Activated T-cell treated with anti-CD3 and anti-CD28 coated beads for 1 hour (primary cell): Measurements from ENCODE around the gene FGD5.
"Not testable (repeated sequence)": the region's sequence is repeated elsewhere in the genome, so short reads cannot be mapped to it uniquely, and the experiment has no call there.

Experiments used
- DNase-seq: peaks from one replicate; pipeline ENCODE4 v3.0.0-alpha.2; 2020; ENCODE audit warnings: low read depth

The FGD5 gene

DNA sequence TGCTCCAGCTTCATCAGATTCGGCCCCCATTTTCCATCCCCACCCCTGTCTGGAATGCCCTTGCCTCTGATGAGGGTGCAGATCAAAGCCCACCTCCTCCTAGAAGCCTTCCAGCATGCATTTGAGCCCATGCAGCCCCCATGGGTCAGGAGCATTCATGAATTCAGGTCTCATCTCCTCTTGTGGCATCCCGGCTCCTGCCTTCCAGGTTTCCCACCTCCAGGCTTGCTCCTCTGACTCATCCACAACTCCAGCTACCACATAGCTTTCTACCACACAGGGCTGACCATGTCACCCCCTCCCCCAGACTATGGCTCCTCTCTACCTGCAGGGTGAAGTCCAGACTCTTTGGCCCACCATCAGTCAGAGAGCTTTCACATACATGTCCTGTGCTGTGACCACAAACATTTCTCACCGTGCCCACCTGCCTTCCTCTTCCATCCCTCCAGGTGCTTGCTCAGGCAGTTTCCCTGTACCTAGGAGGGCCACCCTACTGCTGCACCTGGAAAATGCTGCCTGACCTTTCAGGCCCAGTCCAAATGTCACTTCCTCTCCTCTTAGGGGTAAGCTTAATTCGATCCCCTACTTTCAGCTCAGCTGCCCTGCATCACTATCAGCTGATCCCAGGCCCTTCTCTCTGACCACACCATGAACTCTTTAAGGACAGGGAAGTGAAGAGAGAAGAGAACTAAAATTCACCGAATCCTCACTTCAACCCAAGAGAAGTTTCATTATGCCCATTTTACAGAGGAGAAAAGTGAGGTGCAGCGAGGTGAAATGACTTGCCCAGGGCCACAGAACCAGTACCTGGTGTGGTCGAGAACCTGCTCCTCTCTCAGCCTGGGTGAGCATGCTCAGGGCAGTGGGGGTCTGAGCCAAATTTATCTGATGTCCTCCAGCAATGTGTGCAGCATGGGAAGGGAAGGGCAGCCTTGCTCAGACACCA, 13.7 kb upstream of the FGD5 start:
- no peak for DNase-seq

GRCh38 chr3:14805961-14806537, 12.7 kb upstream of the FGD5 start:
- no peak for DNase-seq

GRCh38 chr3:14806641-14807263, 12.0 kb upstream of the FGD5 start:
- DNase-seq: no peak

DNA sequence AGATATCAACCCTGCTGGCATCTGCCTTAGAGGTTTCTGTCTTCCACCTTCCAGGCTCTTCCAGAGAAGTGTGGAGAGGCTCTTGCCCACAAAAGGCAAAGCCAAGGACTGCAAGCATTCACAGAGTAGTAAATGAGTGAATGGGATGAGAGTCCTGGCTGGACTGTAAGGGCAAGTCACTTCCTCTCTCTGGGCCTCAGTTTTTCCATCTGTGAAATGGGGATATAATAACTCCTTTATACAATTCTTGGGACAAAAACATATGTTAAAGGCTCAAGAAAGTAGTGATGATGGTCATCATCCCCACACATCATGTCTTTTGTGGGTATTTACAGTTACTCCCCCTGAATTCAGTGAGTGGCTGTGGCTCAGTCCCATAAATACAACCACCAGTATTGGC, 10.7 kb upstream of the FGD5 start:
- no peak for DNase-seq

GRCh38 chr3:14808502-14809266, 10.1 kb upstream of the FGD5 start:
- no peak for DNase-seq

DNA sequence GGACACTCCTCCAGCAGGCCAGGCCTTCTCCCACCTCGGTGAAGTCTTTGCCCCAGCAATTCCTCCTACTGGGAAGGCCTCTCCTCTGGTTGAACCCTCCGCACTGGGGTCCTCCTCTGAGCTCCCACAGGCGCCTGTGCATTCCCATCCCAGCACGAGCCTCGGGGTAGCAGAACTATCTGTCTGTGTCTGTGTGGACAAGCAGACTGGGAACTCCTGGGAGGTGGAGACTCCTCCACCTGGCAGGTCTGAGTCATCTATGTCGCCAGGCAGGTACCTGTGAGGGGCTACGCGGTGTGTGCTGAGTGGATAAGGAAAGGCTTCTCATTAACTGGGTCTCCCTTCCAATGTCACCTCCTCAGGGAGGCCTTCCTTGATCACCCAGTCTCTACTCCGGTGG, 9.2 kb upstream of the FGD5 start:
- not testable (repeated sequence) for DNase-seq

- DNase-seq: no peak
These were observed 8.5 kb upstream of the FGD5 start for GRCh38 chr3:14810070-14810791.

GRCh38 chr3:14810801-14811661, 7.7 kb upstream of the FGD5 start:
- no peak for DNase-seq

DNA sequence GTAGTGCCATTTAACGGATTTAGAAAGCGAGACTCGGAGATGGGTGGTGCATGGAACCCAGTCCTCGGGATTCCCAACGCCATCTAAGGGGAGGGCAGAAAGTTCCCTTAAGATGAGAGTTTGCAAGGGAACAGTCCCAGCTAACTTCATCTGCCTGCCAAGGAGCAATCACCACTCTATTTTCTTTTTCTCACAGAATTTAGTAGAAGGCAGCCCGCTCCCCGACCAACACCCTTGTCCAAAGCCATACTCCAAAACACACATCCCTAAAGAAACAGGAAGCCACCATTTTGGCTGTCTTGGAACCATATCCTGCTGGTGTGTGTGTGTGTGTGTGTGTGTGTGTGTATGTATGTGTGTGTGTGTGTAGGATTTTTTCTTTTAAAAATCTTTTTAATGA, 7.1 kb upstream of the FGD5 start:
- no peak for DNase-seq

- no peak for DNase-seq
These were observed 6.5 kb upstream of the FGD5 start for GRCh38 chr3:14812196-14812790.

- DNase-seq: no peak
These were observed 4.3 kb upstream of the FGD5 start for GRCh38 chr3:14814411-14814871.

- DNase-seq: no peak
These were observed 2.4 kb upstream of the FGD5 start for GRCh38 chr3:14816359-14816758.

DNA sequence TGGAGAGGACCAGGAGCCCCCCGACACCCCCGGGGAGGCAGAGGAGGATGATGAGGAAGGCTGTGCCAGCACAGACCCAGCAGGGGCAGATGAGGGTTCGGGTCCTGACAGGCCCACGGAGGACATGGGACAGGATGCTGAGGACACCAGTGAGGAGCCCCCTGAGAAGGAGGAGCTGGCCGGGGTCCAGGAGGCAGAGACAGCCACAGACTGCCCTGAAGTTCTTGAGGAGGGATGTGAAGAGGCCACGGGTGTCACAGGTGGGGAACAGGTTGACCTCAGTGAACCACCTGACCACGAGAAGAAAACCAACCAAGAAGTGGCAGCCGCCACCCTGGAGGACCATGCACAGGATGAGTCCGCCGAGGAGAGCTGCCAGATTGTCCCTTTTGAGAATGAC, 909 bp downstream of the FGD5 start:
- no peak for DNase-seq

GRCh38 chr3:14820156-14820555, 1.4 kb downstream of the FGD5 start:
- no peak for DNase-seq

DNA sequence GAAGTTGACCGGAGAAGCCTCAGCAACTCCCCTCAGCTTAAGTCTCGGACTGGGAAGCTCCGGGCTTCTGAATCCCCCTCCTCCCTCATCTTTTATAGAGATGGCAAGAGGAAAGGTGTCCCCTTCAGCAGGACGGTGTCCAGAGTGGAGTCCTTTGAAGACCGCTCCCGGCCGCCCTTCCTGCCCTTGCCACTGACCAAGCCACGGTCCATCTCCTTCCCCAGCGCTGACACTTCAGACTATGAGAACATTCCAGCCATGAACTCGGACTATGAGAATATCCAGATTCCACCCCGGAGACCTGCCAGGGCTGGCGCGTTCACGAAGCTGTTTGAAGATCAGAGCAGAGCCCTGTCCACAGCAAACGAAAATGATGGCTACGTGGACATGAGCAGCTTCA, 2.4 kb downstream of the FGD5 start:
- no peak for DNase-seq

GRCh38 chr3:14822134-14822533, 3.4 kb downstream of the FGD5 start:
- no peak for DNase-seq

- DNase-seq: no peak
These were observed 4.1 kb downstream of the FGD5 start for GRCh38 chr3:14822670-14823390.

DNA sequence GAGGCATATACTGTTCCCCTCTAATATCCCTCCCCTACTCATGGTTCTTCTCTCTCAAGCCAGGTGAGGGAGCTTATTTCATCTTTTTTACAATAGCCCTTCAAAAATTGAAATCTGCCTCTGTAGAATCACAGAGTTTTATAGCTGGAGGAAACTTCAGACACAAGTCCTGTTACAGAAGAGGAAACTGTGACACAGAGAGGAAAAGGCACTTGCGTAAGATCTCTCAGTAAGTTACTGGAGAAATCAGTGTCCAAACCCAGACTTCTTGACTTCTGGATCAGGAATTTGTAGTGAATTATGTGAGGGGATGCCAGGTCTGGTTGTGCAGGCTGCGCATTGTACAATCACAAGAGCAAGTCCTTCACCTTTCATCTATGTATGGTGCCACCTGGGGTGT, 4.6 kb downstream of the FGD5 start:
- DNase-seq: no peak

DNA sequence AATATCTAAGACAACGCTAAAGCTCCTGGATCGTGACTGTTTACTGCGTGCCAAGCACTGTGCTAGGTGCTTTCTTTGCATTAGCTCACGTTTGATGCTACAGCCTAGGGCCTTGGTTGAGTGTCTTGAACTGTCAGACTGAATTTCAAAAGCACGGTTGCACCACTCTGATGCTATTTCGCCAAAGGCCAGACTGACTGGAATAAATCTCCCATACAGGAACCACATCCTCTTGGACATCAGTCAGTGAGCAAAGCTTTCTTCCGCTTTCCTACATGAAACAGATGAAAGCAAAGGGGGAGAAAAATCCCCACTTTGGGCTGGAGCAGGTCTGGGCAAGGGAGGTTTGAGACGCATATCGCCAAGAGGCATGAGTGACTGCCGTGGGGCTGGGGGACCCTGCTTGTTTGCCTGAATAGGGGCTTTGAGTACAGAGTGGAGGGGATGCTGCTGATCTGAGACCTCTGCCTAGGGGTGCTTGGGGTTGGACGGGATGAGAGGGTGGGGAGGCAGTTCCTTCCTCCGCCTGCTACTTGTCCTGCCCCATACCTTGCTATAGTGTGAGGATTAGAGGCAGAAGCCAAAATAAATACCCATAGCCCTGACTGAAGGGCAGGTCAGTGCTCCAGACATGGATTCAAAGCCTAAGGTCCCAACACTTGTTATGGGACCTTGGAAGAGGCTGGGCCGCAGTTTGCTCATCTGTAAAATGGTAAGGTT, 5.3 kb downstream of the FGD5 start:
- no peak for DNase-seq
